Ureter (tissue), 1 donor: Measurements from ENCODE around the gene NR2C1. TPM values are rescaled to one million over a fixed set of nuclear protein-coding genes. Genes with fewer than 3 reads are reported as not detected.

Experiments
- total RNA-seq: library from RNA; stranded (reverse); gene quantifications from one replicate; pipeline ENCODE4 v1.2.4, GENCODE V29; 2023
- donor health status: DM: yes; HTN: yes; CAD: no.

Gene NR2C1
- total RNA-seq, 1 donor from 2014 or later: 46.9 TPM

Other genes with a start within 250 kb of the NR2C1 start
- gene NDUFA12, start 69.9 kb downstream of the NR2C1 start, total RNA-seq: 79.2 TPM
- 14.9 TPM for gene FGD6, start 143.8 kb upstream of the NR2C1 start, total RNA-seq
- 103 TPM for gene VEZT, start 144.2 kb upstream of the NR2C1 start, total RNA-seq